Activated CD4-positive, alpha-beta T cell treated with anti-CD3 and anti-CD28 coated beads for 24 hours (primary cell): Measurements from ENCODE around the gene STK11.

Experiments
- DNase-seq, 2 donors: peaks; one replicate each; pipeline ENCODE4 v3.0.0-alpha.2; 2020; ENCODE audit warnings: low read depth in 2 of 2

The STK11 gene, protein sequence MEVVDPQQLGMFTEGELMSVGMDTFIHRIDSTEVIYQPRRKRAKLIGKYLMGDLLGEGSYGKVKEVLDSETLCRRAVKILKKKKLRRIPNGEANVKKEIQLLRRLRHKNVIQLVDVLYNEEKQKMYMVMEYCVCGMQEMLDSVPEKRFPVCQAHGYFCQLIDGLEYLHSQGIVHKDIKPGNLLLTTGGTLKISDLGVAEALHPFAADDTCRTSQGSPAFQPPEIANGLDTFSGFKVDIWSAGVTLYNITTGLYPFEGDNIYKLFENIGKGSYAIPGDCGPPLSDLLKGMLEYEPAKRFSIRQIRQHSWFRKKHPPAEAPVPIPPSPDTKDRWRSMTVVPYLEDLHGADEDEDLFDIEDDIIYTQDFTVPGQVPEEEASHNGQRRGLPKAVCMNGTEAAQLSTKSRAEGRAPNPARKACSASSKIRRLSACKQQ

DNA sequence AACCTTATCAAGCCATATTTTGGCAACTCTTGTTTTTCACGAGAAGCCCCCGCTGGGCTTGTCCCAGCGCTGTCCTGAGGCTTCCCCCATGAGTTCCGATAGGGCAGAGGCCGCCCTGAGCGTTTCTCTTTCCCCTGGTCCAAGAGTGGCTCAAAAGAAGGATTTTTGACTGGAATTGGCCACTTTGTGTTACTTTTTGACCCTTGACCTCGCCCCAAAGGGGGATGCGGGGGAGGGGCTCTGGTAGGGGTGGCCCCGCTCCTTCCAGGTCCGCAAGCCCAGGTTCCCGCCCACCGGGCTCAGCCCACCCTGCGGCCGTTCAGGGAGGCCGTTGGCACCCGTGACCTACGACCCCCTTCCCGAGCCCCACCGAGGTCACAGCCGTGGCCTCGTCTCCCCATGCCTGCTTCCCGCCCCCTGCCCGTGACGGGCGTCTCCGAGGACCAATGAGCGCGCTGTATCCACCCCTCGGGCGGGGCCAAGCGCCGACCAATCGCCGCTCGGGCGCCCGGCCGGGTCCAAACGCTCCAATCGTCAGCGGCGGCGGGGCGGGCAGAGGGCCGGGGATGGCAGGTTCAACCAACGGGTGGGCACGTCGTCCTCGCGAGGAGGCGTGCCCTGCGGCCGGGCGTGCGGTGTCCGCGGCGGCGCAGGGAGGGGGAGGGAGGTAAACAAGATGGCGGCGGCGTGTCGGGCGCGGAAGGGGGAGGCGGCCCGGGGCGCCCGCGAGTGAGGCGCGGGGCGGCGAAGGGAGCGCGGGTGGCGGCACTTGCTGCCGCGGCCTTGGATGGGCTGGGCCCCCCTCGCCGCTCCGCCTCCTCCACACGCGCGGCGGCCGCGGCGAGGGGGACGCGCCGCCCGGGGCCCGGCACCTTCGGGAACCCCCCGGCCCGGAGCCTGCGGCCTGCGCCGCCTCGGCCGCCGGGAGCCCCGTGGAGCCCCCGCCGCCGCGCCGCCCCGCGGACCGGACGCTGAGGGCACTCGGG, at the start of gene STK11:
TSS of gene STK11 (plus strand) at position 665 of the 986 bp plus-strand sequence. CDS start 1,136 bp downstream, outside the sequence.
- DNase-seq, result peak; percentile 99

DNA sequence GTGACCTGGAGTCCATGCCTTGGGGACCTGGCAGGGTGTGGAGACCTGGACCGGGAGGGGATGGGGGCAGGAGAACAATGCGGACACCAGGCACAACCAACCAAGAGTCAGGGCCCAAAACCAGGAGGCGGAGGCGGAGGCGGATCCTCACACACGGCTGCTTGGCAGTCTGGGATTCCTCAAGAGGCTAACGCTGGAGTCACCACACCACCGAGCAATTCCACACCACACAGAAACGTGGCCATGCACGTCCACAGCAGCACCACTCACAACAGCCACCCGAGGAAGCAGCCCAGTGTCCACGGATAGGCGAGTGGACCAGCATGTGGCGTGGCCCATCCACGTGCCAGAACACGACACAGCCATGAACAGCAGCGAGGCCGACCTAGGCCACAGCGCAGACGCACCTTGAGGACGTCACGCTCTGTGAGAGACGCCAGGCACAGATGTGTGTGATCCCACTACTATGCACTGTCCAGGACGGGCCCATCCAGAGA, 49.2 kb upstream of the STK11 start:
- no peak for DNase-seq

DNA sequence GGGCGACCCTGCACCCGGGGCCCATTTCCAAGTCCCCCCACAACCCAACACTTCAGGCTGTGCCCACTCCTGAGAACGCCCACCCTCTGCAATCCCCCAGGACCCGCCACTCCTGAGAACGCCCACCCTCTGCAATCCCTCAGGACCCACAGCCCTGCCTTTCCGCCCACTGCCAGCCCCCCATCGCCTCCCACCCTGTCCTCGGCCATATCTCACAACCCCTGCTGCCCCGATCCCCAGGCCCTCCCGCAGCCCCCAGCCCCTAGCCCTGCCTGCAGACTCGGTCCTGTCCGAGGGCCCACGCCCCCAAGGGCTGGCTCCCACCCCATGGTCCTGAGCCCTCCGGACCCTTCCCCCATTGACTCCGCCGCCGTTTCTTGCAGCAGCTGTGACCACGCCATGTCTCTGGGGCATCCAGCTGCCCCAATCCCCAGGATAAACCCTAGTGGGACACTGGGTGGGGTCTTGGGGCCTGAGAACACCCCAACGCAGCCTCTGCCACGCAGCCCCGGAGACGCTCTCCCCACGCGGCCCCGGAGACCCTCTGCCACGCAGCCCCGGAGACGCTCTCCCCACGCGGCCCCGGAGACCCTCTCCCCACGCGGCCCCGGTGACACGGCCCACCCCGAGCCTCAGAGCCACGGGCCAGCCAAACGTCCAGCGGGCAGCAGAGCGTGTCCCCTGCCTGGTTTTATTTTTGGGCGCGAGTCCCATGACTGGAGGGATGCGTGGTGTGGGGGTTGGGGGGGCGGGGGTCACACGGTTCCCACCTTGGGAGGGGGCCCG, 48.6 kb upstream of the STK11 start:
- DNase-seq, result no peak

DNA sequence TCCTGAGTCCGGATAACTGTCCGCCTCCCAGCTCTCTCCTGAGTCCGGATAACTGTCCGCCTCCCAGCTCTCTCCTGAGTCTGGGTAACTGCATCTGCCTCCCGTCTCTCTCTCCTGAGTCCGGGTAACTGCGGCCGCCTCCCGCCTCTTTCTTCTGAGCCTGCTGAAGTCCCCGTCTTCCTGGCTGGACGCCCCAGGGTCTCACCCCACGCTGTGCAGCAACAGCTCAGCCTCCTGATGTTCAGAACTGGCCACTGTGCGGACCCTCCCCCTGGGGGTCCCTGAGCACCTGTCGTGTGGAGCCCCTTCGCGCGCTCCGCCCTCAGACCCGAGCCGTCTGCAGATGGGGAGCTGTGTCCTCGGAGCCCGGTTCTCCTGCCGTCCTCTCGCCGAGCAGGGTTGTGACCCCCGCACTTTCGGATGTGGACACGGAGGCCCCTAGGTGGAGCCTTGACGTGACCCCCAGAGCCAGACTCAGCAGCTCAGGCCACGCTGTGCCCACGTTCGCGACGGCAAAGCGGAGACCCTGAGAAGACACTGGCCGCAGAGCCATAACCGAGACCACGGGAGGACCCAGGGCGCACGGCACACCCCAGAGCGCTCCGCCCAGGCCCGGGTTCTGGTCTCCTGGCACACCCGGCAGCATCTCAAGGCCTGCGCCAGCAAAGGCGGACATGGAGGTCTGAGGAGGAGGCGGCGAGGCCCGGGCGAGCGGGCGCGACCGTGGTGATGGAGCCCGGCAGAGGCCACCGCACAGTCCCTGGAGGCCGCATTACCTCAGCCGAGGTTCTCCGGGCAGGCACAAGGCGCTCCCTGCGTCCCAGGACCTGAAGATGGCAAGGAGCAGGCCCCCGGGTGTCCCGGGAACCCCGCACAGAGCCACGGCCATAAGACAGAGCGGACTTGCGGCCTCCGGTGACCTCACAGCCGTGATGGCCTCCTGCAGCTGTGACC, 47.4 kb upstream of the STK11 start:
- DNase-seq, result no peak

DNA sequence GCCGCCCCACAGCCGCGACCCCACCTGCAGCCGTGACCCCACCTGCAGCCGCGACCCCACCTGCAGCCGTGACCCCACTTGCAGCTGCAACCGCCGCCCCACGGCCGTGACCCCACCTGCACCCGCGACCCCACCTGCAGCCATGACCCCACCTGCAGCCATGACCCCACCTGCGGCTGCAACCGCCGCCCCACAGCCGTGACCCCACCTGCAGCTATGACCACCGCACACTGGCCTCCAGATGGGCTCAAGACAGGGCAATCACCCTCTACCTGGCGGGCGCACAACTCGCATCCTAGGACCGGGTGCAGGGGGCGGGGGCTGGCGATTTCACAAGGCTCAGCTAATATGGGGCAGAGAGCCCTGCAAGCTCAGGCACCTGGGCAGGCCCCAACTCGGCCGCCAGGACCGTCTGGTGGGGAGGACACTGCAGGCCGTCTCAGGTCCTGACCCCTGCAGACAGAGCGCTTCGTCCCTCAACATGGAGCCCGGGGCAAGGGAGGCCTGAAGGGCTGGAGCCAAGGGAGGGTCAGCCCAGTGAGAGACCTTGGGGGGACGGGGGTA, 46.6 kb upstream of the STK11 start:
- no peak for DNase-seq

DNA sequence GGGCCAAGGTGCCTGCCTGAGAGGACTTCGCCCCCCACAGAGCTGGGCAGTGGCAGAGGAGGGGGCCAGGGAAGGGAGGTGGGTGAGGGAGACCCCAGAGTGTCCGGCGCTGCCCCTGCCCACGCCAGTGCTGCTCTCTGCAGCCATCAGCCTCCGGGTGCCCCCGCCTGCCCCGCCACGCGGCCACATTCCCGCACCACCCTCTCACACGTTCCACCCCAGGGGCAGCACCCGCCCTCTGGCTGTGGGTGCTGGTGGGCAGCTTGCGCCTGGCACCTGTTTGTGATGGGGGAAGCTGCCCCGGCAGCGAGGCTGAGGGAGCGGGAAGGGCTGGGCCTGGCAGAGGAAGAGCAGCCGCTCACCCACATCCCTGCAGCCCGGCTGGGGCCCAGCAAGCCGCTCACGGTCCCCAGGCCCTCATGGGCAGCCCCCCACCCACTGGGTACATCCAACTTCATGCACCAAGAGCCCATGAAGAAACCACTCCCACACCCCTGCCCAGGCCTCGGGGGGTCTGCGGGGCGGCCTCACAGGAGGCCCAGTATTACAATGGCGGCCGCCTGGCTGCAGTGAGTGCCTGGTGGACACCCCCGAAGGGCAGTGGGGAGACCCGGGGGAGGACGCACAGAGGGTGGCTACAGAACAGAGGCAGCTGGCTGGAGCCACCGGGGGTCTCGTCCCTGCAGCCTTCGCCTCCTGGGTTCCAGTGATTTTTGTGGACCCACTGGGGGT, 45.5 kb upstream of the STK11 start:
- DNase-seq, result no peak

DNA sequence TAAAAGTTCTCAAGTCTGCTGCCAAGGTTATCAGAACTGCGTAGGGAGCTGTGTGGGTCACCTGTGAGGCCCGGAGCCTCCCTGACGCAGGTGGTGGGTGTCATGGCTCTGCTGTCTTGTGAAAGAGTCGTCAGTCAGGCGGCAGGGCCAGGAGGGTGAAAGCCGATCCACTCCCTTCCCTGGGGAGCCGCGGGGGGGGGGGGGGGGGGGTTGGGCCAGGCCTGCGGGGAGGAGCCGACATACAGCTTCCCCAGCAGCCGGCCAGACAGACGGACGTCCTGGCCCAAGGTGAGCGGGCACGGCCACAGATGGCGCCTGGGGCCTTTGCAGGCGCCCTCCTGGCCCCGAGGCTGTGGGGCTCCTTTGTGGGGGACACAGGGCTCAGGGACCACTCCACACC, 43.9 kb upstream of the STK11 start:
- DNase-seq, result no peak

DNA sequence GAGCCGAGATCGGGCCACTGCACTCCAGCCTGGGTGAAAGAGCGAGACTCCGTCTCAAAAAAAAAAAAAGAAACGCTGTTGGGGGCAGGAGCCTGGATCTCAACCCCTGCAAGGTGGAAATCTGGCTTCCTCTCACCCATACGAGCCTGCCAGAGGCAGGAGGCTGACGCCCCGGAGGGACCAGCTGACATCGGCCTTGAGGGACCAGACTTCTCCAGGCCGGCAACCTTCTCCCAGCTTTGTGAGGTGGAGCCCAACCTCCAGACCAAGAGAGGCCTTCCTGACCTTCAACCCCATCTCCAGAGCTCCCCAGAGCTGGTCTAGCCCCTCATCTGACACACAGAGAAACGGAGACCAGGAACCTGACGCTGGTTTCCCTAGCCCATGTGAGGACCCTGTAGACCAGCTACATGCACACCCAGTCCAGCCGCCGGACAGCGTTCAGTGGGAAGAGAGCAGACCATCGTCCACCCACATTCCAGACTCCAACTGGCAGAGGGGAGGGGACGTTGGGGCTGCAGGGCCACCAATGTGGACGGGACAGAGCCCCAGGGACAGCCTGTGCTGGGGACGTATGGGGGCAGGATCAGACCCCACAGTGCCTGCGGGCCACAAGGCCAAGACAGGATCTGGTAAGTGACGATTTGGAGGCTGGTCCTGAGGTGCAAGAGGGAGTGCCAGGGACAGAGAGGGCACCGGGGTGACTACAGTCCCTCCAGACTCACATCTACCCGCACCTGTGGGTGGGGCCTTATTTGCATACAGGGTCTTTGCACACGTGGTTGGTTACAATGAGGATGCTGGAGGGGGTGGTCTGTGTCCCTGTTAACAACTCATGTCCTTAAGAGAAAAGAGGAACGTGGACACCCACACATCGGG, 42.9 kb upstream of the STK11 start:
- no peak for DNase-seq

DNA sequence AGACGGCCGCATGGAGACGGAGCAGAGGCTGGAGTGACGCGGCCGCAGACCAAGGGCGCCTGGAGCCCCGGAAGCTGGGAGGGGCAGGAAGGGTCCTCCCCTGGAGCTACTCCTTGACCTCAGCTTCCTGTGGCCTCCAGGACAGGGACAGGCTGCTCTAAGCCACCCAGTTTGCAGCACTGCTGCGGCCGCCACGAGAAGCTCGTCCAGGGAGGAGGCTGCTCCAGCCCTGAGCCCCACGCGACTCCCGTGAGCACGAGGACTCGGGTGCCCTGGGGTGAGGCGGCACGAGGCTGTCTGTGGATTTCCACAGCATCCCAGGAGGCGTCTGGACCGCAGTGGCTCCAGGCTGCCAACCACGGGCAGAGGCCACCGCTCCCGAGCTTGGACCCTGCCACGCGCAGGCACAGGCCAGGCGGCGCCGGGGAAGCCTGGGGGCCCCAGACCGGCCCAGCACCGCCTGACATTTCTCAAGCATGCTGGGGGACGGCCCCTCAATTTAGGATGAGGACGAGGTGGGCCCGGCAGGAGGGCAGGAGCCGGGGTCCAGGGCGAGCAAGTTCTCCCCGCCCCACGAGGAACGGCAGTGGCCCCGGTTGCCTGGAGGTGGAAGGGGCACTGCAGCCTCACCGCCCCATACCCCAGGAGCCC, 42.2 kb upstream of the STK11 start:
- DNase-seq, result no peak

DNA sequence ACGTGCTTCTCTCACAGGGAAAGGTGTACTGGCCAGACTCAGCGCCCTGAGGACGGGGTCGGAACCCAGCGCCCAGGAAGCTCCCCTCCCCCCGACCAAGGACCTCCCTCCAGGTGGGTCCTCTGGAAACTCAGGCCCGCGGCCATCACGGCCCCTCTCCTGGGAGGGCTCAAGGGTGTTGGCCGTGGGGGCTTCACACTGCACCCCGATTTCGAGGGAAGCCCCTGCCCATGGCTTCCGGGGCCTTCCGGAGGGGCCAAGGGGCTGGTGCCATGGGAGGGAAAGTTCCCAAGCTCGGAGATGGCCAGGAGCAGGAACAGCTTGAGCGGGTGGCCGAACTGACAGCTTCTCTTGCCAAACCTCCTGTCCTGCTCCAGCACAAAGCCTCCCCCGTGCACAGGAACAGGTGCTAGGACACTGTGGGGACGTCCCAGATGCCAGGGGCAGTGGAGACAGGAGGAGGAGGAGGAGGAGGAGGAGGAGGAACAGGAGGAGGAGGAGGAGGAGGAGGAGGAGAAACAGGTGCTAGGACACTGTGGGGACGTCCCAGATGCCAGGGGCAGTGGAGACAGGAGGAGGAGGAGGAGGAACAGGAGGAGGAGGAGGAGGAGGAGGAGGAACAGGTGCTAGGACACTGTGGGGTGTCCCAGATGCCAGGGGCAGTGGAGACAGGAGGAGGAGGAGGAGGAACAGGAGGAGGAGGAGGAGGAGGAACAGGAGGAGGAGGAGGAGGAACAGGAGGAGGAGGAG, 41.5 kb upstream of the STK11 start:
- no peak for DNase-seq

DNA sequence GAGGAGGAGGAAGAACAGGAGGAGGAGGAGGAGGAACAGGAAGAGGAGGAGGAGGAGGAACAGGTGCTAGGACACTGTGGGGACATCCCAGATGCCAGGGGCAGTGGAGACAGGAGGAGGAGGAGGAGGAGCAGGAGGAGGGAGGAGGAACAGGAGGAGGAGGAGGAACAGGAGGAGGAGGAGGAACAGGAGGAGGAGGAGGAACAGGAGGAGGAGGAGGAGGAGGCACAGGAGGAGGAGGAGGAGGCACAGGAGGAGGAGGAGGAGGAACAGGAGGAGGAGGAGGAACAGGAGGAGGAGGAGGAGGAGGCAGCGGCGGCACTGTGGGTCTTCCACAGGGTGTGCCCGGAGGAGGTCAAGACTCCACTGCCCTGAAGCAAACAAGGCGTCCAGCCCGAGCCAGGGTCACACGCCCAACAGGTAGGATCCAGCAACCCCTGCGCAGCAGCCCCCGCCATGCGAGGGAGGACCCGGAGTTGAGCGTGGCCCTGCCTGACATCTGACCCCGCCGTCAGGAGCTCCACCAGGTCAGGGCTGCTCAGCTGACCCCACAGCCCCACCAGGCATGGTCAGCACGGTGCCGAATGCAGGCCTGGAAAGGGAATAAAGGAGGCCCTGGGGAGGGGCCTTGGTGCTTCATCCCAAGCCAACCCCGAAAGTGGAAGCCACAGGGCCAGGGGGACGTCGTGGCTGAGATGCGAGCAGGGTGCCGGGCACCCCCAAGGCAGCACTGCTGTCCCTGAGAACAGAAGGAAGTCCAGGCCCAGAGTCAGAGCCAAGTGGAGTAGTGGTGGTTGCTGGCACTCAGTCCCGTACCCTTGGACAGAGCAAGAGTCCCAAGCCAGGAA, 40.7 kb upstream of the STK11 start:
- DNase-seq, result no peak

DNA sequence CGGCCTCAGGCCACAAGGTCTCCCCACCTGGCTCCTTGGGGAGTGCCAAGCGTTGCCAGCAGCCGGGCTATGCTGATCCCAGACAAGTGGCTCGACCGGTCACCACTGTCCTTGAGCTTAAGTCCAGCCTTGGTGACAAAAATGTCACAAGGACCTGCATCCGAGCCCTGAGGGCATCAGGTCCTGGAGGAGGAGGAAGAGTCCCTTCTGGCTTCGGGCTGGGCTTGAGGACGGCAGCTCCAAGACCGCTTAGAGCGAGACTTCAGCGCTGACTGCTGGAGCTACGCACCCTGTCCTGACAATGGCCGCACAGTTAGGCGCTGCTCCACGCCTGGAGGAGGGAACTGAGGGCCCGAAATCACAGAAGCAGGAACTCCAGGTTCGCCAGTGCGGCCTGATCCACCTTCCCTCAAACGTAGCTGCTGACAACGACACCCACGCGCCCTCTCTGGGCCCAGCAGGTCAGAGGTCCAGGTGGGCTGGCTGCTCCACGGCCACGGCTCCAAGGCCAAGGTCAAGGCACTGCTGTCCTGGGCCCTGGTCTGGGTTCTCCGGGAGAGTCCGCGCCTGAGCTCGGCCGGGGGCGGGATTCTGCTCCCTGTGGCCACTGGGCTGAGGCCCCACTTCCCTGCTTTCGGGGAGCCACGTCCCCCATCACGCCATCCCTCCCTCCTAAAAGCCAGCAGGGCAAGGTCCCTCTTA, 38.6 kb upstream of the STK11 start:
- DNase-seq, result no peak

DNA sequence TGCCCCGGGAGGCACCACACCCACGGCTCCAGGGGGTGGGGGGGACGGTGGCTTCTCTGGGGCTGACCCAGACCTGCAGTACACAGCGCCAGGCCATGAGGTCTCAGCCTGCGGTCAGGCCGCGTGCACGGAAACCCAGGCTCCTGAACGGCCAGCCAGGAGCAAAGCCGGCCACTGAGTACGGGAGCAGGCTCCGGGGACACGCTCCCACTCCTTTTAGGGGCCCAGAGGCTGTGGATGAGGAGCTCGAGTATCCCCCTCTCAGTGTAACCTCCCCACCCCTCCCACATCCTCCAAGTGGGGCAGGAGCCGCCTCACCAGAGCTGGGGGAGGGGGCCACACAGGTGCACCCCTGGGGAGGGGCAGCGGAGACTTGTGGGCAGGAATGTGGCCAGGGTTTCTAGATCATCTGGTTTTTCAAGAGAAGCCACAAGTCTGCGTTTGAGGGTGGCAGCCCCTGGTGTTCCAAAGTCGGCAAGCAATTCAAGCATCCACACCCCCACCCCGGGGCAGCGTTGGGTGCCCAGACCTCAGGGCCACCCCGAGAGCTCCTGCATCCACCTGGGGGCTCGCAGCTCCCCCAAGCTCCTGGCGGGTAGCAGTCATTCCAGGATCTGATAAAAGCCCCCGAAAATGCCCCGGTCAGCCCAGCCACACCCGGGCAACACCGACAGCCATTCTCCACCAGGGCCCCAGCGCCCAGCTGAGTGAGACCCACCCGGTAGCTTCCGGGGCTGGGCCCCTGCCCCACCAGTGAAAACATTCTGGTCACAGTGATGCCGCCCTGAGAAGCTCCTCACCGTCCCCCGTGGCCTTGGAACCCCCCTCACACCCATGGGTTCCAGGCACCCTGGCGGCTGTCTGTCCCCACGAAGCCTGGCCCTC, 37.6 kb upstream of the STK11 start:
- no peak for DNase-seq

DNA sequence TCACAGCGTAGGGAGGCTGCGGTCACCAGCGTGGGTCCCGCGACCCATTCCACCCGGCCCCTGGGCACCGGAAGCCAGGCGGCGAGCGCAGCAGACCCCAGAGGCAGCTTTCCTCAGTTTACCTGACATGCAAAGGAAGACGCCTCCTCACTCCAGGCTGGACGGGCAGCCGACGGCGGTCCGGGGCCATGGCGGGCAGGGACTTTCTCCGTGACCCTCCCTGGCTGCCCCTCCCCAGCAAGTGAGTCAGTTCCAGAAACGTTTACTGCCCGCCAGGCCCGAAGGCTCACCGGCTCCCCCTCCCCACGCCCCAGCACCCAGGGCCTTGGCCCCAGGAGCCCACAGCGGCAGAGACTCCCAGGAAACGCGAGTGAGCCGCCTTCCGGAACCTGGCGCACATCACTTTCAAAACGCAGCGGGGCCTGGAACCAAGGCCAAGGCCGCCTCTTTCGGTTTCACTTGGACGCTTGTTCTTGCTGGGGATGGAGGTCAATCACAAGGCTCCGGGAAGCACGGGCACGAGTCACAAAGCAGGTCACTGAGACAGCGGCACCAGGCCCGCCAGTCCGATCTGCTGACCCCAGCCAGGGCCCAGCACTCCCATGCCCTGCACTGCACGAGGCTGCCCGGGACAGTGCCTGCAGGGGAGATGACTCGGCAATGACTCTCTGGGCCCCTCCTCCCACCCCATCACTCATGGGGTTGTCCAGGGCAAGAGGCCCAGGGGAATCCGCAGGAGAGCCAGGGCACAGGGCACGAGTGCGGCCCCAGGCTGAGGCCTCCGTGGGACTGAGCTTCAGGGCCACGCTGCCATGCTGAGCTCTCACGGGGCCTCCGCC, 36.8 kb upstream of the STK11 start:
- DNase-seq, result no peak
